IPS DF 19.7 (cell line): ENCODE data around the gene TLL1.

Experiments used
- DNase-seq: peaks from one replicate; pipeline ENCODE4 v3.0.0-alpha.2; 2013; ENCODE audit warnings: low read depth, low spot score

The TLL1 gene

GRCh38 chr4:165971933-165972332, 98.9 kb downstream of the TLL1 start:
- no peak for DNase-seq

DNA sequence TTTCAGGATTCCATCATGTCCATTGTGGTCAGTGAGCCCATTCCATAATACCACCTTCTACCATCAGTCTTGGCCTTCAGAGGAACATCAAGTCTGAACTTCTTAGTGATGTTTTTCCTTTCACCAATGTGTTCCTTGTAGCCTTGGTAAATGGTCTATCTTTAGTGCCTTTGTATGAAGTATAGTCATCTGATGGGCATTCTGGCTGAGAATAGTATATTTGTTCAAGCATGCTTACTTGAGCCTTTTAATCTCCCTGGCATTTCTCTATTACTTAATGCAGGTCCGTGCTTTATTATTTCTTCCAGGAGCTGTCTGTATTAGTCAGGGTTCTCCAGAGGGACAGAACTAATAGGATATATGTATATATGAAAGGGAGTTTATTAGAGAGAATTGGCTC, 99.7 kb downstream of the TLL1 start:
- no peak for DNase-seq

DNA sequence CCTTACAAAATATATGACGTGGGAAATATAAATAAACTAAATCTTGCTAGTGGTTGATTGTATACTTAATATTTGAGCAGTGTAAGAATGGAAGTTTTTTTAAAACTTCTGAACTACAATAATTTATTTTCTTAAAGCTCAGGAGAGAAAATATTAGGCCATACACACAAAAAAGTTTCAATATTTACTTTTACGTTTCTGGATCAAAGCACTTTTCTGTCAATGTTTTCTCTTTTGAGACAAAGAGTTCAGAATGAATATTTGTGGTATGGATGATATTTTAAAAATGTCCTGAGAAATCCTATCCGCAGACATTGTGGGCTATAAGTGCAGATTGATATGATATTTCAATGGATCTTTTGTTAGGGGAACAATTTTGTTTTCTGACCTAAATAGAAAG, 109.9 kb downstream of the TLL1 start:
- no peak for DNase-seq

GRCh38 chr4:165986956-165987698, 114.1 kb downstream of the TLL1 start:
- DNase-seq = no peak

DNA sequence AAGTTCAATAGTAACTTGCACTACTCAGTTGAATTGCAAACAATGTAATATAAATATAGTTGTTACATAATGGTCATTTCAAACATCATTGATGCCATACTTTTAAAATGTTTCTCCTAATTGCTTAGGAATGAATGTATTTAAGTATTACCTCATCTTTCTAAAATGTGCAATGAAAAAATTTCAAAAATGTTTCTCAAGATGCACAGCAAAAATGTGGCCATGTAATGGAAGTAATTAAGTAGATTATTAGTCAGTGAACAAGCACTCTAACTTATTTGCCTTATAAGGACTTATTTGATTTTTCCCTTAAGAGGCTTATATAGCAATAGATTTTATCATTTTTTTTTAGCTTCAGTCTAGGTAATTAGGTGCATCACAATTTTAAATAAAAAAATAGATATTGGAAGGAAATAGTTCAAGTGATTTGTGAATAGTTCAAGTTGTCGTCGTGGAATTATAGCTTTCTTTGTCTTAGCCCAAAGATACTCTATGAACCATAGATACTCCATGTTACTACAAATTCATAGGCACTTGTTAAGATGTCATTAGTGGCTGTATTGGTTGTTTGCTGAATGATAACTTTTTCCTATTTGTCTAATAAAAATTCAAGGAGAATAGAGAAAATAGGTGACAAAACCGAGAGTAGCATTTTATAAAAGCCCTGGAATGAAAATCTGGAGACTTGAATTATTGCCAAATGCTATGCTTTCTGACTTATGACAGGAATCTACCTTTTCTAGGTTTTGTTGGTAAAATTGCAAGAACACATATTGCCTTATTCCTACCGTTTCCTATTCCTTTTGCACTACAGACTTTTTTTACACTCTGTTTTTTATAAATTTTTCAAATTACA, 118.5 kb downstream of the TLL1 start:
- DNase-seq = no peak

GRCh38 chr4:165992283-165992682, 119.2 kb downstream of the TLL1 start:
- no peak for DNase-seq

DNA sequence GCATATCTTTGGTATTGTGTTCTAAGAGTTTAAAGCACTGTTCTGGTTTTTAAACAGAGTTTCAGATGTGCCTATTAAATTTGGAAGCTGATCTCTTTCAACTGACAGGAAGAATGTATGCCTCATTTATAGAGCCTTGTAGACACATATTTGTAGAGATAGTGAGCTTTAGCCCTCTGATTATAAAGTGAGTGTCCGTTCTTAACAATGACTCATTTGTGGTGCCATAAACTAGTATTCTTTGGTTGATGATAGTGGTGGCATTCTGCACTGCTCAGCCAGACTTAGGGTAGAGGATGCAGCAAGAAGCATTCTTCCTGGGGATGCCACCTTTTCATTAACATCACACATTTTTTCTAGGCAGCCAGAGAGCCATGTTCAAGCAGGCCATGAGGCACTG, 121.7 kb downstream of the TLL1 start:
- DNase-seq = no peak

DNA sequence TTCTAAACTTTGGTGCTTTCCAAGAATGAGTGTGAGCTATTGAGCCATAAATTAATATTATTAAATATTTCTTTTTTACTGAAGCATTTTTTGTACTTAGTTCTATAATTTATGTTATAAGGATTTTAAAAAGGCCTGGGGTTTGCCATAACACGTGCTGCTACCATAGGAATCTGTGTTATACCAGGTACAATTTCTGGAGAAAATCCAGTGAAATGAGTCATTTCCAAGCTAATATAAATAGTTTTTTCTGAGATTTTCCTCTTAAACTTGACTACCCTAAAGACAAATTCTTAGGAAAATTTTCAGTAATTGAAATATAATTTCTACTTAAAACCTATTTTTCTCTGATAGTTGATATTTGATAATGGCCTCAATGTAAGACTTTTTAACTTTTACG, 130.8 kb downstream of the TLL1 start:
- DNase-seq = no peak

- DNase-seq = no peak
Observed at GRCh38 chr4:166006217-166006616, 133.2 kb downstream of the TLL1 start.

- DNase-seq = no peak
Observed at GRCh38 chr4:166008510-166008909, 135.5 kb downstream of the TLL1 start.

DNA sequence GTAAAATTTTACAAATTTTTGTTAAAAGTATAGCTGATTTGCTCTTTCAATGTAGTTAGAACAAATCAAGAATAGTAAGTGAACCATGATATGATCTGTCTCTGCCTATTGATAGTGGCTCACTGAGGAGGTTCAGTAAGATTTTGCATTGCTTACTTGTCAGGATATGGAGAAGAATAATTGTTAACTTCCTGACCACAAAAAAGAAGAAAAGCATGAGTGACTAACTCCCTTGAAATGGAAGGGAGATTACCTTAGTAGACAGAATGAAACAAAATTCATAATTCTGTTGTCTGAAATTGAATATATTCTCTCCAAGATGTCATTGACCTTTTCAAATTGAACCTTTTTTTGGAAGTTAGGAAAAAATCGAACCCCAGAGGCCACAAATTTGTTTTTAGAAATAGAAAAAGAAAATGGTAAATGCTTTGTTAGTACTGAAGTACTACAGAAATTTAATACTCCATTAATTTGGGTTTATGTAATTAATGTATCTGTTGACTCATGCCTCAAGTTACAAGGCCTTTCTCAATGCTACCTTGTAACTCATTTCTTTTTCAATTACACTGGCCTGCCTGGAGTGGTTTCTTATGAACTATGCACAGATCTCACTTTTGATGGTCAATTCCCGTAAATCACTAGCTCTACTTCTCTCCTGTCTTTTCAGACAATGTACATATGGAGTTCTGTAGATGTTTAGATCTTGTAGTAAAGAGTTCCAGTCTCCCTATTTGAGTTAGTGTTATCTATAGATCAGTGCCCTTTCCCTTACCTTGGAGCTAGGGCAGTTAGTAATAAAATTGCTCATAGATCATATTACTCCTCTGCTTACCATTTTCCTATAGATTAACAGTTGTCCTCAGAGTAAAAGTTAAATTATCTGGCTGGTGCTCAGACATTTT, 139.3 kb downstream of the TLL1 start:
- DNase-seq = no peak

DNA sequence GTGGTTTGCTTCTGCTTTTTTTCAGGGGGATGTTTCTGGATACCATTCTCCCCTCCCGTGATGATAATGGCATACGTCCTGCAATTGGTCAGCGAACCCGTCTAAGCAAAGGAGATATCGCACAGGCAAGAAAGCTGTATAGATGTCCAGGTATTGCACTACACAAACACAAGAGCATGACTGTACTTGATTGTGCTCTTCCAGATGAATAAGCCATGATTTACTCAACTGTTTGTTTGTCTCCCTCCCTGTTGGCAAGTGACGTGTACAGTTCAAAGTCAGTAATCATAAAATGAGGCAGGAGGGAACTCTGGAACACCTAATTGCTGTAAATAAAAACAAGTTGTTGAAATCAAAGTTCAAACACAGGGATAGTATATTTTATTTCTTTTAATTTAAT, 141.4 kb downstream of the TLL1 start:
- no peak for DNase-seq

DNA sequence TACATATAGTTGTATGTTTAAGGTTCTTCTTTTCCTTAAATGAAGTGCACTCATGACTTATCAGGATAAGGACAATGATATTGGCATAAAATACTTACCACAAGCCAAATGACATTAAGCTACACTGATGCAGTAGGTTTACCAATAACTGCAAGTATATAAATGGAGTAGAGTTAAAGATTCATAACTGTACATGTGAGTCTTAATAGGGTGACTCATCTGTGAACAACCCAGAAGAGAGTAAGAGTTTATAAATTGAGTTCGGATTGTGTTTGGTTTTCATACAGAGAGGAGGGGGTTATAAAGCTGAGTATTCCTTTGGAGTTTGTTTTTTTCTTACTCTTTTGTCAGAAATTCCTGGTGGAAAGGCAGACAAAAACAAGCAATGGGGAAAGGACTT, 144.8 kb downstream of the TLL1 start:
- no peak for DNase-seq

DNA sequence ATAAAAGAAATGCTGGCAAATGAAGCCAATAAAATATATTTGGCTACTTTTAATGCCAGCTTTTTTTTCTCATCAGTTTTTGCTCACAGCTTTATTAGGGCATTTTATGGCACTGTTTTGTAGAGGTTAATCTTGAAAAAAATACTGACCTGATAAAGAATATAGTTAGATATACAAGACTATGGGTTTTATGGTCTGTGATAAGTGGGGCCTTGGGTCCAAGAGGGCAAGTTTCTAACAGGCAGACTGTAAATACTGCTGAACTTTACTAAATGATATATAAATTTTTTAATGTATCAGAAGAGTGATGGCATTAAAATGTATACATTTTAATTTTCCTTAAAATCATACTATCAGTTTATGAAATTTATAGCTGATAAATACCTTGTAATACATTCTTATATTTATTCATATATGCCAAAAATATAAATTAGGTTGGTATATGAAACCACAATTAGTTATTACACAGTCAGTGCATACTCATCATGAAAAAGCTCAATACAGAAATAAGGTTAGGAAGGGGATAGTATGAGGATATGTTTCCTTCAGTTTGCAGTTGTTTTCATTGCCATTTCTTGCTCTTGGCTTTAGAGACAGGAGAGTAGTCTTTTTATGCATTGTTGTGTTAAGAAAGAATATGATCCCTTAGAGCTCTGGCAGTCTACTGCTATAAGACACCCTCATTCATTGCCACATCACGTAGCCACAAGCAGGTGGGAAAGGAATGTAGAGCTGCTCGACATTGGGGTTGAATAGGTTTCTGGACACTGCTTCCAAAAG, 146.6 kb downstream of the TLL1 start:
- DNase-seq = no peak

GRCh38 chr4:166021617-166022016, 148.6 kb downstream of the TLL1 start:
- no peak for DNase-seq

DNA sequence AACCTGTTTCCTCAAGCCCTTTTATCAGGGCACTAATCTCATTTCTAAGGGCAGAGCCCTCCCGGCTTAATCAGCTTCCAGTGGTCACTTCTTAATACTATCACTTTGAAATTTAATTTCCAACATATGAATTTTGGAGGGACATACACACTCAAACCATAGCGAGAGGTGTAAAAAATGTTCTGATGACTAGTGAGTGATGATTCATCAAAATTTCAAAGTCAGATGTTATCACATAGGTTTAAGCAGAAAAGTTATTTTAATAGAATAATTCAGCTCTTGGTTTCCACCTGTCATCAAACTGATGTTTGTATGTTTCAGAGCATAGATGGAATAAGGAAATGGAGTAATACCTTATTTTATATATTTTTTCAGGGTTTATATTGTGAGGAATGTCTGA, 161.9 kb downstream of the TLL1 start:
- DNase-seq = no peak

GRCh38 chr4:166039822-166040221, 166.8 kb downstream of the TLL1 start:
- no peak for DNase-seq

- no peak for DNase-seq
Observed at GRCh38 chr4:166042510-166043055, 169.5 kb downstream of the TLL1 start.

DNA sequence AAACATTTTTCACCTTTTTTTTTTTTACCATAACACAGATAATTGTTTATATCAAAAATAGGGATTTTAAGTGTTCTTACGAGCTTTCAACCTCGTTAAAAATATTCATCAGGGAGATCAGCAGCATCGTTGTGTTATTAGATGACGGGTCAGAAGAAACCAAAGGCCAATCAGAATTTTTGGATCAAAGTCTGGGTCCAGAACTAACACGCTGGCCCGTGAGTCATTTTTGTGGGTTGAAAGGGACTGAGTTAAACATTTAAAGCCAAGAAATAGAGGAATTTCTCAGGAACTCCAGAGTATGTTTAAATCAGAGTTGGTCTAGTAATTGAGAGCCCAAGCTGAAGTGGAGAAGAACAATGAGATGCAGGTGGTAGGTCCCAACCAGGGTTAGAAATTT, 170.8 kb downstream of the TLL1 start:
- no peak for DNase-seq

- DNase-seq = no peak
Observed at GRCh38 chr4:166044871-166045270, 171.8 kb downstream of the TLL1 start.

- no peak for DNase-seq
Observed at GRCh38 chr4:166045457-166045856, 172.4 kb downstream of the TLL1 start.
